HepG2 (cell line): ENCODE measurements around the gene ESPNL. TPM values are rescaled to one million over a fixed set of nuclear protein-coding genes. Genes with fewer than 3 reads are reported as not detected.

Experiments
- BCL6 ChIP-seq: IDR thresholded peaks from 2 replicates; pipeline ENCODE4 v1.6.1; 2016; ENCODE audit warnings: missing genetic modification reagents, missing compliant biosample characterization
- GLMP ChIP-seq: sonication (generic); formaldehyde crosslinking; IDR thresholded peaks from 2 replicates; pipeline ENCODE4 v1.9.0; 2021; ENCODE audit warnings: missing genetic modification reagents, mild to moderate bottlenecking, borderline replicate concordance
- GTF3A ChIP-seq: sonication (generic); formaldehyde crosslinking; conservative IDR thresholded peaks from 2 replicates; pipeline ENCODE4 v1.4.0; 2020; ENCODE audit warnings: mild to moderate bottlenecking, missing genetic modification reagents
- IKZF4 ChIP-seq: sonication (generic); formaldehyde crosslinking; IDR thresholded peaks from 2 replicates; pipeline ENCODE4 v1.5.1; 2020; ENCODE audit warnings: borderline replicate concordance, mild to moderate bottlenecking, low read depth, missing genetic modification reagents; ENCODE audit errors: not compliant biosample characterization
- NFIB ChIP-seq: sonication (generic); formaldehyde crosslinking; IDR thresholded peaks from 2 replicates; pipeline ENCODE4 v1.9.0; 2021; ENCODE audit warnings: missing genetic modification reagents, mild to moderate bottlenecking, borderline replicate concordance
- PCBP2 ChIP-seq: fragments of 200-400 bp; formaldehyde crosslinking; optimal IDR thresholded peaks from 2 replicates; pipeline ENCODE3; 2018; ENCODE audit warnings: low read length, low read depth; ENCODE audit not compliant: poor library complexity, severe bottlenecking
- PLRG1 ChIP-seq: fragments of 450-650 bp; conservative IDR thresholded peaks from 2 replicates; pipeline ENCODE4 v1.6.1; 2016
- PPARG ChIP-seq: conservative IDR thresholded peaks from 2 replicates; pipeline ENCODE4 v1.6.1; 2016; ENCODE audit warnings: missing biosample characterization, missing genetic modification reagents
- polyA plus RNA-seq, 8 experiments: library from polyadenylated mRNA; depleted of rRNA in 3 of 8; stranded (reverse) in 7 of 8; unstranded in 1 of 8; fragments of >200 nt; fragmentation: Illumina TruSeq in 4 of 8; extraction: Trizol in 4 of 8; gene quantifications; 2 replicates each; pipeline versions ENCODE4 v1.2.1 to v1.2.3, GENCODE V29; 2011 to 2016; ENCODE audit warnings: low read depth in 4 of 8, missing spikeins in 1 of 8, mixed read lengths in 1 of 8; ENCODE audit not compliant: insufficient read depth in 1 of 8
- total RNA-seq, 5 experiments: library from RNA; depleted of rRNA; stranded (reverse); fragments of >200 nt; fragmentation: Illumina TruSeq; extraction: Trizol; gene quantifications; 2 replicates each; pipeline ENCODE4 v1.2.3, GENCODE V29; 2016; ENCODE audit warnings: low read depth in 1 of 5
- TF ChIP-seq, protein P1 (sequence below): sonication (generic); formaldehyde crosslinking; IDR thresholded peaks from 2 replicates; pipeline ENCODE4 v1.4.0; 2020; ENCODE audit warnings: mild to moderate bottlenecking, missing genetic modification reagents

Gene ESPNL
- total and polyA plus RNA-seq, 2 of the 13 experiments (the other 11 are each of a cell fraction or from before 2014, with no cell fraction given), result 0.45 to 0.80 TPM

GRCh38 chr2:238084761-238085160 lies 15.4 kb upstream of the ESPNL start (continued):
- TF ChIP-seq, protein P1, sequence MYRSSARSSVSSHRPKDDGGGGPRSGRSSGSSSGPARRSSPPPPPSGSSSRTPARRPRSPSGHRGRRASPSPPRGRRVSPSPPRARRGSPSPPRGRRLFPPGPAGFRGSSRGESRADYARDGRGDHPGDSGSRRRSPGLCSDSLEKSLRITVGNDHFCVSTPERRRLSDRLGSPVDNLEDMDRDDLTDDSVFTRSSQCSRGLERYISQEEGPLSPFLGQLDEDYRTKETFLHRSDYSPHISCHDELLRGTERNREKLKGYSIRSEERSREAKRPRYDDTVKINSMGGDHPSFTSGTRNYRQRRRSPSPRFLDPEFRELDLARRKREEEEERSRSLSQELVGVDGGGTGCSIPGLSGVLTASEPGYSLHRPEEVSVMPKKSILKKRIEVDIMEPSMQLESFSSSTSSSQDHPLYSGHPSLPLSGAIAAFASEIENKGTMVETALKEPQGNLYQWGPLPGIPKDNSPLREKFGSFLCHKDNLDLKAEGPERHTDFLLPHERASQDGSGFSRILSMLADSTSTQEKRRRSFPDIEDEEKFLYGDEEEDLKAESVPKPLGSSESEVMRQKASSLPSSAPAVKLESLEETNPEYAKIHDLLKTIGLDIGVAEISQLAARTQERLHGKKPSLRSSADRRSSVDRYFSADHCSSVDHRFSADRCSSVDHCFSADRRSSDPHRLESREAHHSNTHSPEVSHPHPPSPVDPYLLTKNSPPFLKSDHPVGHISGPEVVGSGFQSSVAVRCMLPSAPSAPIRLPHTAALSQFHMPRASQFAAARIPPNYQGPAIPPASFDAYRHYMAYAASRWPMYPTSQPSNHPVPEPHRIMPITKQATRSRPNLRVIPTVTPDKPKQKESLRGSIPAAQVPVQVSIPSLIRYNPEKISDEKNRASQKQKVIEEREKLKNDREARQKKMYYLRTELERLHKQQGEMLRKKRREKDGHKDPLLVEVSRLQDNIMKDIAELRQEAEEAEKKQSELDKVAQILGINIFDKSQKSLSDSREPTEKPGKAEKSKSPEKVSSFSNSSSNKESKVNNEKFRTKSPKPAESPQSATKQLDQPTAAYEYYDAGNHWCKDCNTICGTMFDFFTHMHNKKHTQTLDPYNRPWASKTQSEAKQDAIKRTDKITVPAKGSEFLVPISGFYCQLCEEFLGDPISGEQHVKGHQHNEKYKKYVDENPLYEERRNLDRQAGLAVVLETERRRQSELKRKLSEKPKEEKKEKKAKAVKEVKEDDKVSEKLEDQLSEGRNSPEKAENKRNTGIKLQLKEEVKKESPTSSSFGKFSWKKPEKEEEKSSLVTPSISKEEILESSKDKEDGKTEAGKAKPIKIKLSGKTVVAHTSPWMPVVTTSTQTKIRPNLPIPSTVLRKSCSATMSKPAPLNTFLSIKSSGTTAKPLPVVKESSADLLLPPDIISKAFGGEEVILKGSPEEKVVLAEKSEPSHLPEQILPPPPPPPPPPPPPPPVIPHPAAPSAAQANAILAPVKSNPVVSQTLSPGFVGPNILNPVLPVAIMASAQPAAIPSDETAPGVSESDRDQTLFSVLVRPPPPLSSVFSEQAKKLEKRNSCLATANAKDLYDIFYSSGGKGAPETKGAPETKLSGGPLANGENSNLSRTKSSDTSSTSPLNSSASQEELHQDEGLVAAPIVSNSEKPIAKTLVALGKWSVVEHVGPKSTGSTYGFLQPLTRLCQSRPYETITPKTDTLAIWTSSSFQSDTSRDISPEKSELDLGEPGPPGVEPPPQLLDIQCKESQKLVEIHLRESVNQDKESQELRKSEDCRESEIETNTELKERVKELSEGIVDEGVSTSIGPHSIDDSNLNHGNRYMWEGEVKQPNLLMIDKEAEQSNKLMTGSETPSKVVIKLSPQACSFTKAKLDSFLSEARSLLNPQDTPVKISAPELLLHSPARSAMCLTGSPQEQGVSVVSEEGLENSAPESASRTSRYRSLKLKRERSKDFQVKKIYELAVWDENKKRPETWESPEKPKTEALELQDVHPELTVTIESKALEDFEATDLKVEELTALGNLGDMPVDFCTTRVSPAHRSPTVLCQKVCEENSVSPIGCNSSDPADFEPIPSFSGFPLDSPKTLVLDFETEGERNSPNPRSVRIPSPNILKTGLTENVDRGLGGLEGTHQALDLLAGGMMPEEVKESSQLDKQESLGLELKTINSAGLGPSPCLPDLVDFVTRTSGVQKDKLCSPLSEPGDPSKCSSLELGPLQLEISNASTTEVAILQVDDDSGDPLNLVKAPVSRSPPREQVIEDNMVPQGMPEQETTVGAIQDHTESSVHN, result no peak
- TF ChIP-seq PCBP2, result no peak
- TF ChIP-seq NFIB, result no peak
- no peak for TF ChIP-seq PPARG
- no peak for TF ChIP-seq BCL6
- TF ChIP-seq GLMP, result no peak
- no peak for TF ChIP-seq GTF3A
- no peak for TF ChIP-seq IKZF4 (CRISPR knock-in tag)
- TF ChIP-seq PLRG1, result no peak
